GM21717 (cell line): ENCODE data around the gene SCG3.

Source experiments
- ATAC-seq: cut with Tn5 transposase; IDR thresholded peaks from one replicate; pipeline ENCODE4 v1.9.1; 2021; ENCODE audit warnings: mild to moderate bottlenecking, moderate library complexity; ENCODE audit not compliant: unreplicated experiment

Gene SCG3

GRCh38 chr15:51755790-51756189 lies 74.5 kb downstream of the SCG3 start:
- ATAC-seq: no peak

DNA sequence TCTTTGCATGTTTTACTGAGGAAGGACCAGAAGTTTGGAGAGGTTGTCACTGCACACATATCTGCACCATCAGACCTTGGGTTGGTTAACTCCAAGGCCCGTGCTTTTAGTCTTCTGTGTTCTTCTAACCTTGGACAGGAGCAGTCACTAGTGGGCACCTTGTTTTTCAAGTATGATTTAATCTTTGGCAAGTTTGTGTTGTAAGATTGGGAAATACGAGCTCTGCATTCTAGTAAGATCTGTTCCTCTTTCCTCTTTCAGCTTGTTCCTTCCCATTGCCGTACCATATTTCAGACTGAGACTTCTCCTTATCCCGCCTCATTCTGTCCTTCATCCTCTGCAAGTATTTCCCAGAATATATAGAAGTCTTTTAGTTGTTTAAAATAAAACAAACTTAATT lies 75.2 kb downstream of the SCG3 start:
- ATAC-seq: no peak

DNA sequence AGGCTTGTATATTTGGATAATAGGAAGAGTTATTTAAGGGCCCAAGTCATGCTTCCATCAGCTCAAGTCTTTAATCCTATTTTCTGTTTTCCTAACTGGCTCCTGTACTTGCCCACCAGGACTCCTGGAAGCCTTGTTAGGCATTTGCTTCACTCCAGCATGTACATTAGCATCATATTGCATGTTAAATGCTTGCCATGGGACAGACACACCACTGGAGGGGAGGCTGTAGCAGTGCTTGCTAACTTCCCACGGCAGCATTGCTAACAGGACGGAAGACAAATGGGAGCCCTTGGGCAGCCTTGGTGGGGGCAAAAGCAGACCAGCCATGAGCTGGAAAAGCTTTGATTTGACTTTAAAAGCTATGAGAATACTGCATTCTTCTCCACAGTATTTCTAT lies 76.1 kb downstream of the SCG3 start:
- ATAC-seq: no peak

DNA sequence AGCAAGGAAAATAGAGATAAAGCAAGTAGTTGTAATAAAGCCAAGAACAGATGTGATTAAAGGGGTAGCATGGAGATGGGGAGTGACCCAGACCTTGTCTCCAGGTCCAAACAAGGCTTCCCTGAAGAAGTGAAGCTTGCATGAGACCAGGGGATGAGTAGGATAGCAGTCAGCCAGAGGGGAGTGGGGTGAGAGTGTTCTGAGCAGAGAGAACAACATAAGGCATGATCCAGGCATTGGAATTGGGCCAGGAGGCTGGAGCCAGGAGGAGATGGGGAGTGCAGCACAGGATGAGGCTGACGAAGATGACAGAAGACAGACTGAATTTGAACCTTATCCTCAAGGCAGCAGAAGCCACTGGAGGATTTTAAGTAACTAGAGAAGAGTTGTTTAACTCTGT lies 77.3 kb downstream of the SCG3 start:
- no peak for ATAC-seq

DNA sequence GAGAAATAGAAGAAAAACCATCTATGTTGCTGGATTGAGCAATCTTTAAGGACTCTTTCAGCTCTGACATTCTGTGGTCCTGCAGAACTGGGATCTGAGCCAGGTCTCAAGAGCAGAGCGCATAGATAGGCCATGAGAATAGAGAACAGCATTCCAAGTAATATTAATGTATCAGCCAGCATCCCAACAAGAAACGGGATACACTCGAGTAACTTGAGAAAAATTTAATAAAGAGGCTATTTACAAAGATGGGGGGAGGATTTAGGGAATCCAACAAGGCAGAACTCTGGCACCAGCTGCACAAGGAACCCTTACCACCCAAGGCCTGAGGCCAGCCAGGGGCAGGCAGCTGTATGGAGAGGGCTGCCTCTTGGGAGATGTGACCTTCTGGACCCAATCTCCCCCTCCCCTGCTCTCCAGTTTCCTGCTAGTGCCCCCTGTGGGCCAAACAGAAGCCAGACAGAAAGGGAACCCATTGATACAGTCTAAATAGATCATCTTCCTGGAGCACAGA lies 78.3 kb downstream of the SCG3 start:
- no peak for ATAC-seq

GRCh38 chr15:51760805-51761204 lies 79.5 kb downstream of the SCG3 start:
- no peak for ATAC-seq

- no peak for ATAC-seq
Measured at GRCh38 chr15:51765751-51766150, 84.4 kb downstream of the SCG3 start.

DNA sequence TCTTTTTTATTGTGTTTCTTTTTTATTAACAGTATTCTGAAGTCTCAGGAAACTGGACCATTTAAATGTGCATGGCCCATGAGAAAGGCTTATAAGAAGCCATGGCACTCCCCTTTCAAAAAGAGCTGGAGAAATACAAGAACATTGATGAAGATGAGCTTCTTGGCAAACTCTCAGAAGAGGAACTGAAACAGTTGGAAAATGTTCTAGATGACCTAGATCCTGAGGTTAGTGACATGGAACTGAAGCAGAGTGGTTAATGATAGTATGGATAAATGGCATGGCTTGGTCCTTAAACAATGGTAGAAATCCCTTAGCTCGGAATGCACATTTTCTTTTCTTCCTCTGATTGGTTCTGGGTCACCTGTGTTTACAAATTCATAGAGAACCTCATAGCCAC lies 85.0 kb downstream of the SCG3 start:
- no peak for ATAC-seq

DNA sequence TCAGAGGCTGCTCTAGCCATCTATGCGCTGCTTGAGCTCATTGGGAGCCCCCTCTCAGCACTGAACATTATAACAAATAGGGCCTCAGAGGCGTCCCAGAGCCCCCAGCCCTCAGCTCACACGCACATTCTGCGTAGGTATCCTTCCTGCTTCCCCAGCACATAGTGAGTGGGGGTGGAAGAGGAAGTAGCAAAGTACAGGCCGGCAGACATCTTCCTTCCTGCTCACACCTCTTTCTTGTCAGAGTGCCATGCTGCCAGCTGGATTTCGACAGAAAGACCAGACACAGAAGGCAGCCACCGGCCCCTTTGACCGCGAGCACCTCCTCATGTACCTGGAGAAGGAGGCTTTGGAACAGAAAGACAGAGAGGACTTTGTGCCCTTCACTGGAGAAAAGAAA lies 86.7 kb downstream of the SCG3 start:
- ATAC-seq: no peak
